ENCODE data around the gene STX1A.

GRCh38 chr7:73699370-73700068, 19.9 kb downstream of the STX1A start:
- no peak for TF ChIP-seq ZFP36 (IDR thresholded peaks at IDR 0.05; ENCODE audit: borderline replicate concordance, partially characterized antibody)
- TF ChIP-seq JUNB (IDR thresholded peaks at IDR 0.05): no peak
- no peak for TF ChIP-seq NR3C1 (IDR thresholded peaks at IDR 0.05)
- TF ChIP-seq, protein P1, sequence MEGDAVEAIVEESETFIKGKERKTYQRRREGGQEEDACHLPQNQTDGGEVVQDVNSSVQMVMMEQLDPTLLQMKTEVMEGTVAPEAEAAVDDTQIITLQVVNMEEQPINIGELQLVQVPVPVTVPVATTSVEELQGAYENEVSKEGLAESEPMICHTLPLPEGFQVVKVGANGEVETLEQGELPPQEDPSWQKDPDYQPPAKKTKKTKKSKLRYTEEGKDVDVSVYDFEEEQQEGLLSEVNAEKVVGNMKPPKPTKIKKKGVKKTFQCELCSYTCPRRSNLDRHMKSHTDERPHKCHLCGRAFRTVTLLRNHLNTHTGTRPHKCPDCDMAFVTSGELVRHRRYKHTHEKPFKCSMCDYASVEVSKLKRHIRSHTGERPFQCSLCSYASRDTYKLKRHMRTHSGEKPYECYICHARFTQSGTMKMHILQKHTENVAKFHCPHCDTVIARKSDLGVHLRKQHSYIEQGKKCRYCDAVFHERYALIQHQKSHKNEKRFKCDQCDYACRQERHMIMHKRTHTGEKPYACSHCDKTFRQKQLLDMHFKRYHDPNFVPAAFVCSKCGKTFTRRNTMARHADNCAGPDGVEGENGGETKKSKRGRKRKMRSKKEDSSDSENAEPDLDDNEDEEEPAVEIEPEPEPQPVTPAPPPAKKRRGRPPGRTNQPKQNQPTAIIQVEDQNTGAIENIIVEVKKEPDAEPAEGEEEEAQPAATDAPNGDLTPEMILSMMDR (IDR thresholded peaks at IDR 0.05): no peak
- no peak for TF ChIP-seq SREBF2 (IDR thresholded peaks at IDR 0.05)
- no peak for TF ChIP-seq RFX5 (IDR thresholded peaks at IDR 0.05)
- no peak for TF ChIP-seq EHMT2 (IDR thresholded peaks at IDR 0.05; ENCODE audit: low read depth)
- TF ChIP-seq KDM5A (IDR thresholded peaks at IDR 0.05): no peak
- TF ChIP-seq POLR2A (IDR thresholded peaks at IDR 0.05; ENCODE audit: low read length): no peak
- peak in 1 of 2 experiments; percentile 3; a peak in 1 of 5 replicates for TF ChIP-seq JUN (IDR thresholded peaks at IDR 0.05)
- TF ChIP-seq, protein P2, sequence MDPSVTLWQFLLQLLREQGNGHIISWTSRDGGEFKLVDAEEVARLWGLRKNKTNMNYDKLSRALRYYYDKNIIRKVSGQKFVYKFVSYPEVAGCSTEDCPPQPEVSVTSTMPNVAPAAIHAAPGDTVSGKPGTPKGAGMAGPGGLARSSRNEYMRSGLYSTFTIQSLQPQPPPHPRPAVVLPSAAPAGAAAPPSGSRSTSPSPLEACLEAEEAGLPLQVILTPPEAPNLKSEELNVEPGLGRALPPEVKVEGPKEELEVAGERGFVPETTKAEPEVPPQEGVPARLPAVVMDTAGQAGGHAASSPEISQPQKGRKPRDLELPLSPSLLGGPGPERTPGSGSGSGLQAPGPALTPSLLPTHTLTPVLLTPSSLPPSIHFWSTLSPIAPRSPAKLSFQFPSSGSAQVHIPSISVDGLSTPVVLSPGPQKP (IDR thresholded peaks at IDR 0.05; ENCODE audit: low read depth, low read length): no peak
- TF ChIP-seq EP300 (IDR thresholded peaks at IDR 0.05): no peak

Measured in A549 (cell line).